ENCODE results near the gene CORO6.
"Not testable (repeated sequence)": the region's sequence is repeated elsewhere in the genome, so short reads cannot be mapped to it uniquely, and the experiment has no call there.

The CORO6 gene

GRCh38 chr17:29652976-29653375, 30.3 kb upstream of the CORO6 start:
- Histone ChIP-seq H3K9ac (ENCODE audit: low read depth, low read length) (no peak overlapping the region), H3K4me3 (ENCODE audit: low read depth, low read length) (no peak overlapping the region), H3K4me1 (ENCODE audit: control insufficient read depth, insufficient read depth, low read length) (no peaks in the 10 kb centered on the region), H3K27me3 (ENCODE audit: control insufficient read depth, insufficient read depth, low read length) (no peaks in the 10 kb centered on the region), H3K9me3 (ENCODE audit: control insufficient read depth, insufficient read depth, low read length) (no peaks in the 10 kb centered on the region), H3K36me3 (ENCODE audit: control insufficient read depth, insufficient read depth, low read length) (no peaks in the 10 kb centered on the region)

- H3K4me1 ChIP-seq (ENCODE audit: control insufficient read depth, insufficient read depth, low read length); H3K4me3 ChIP-seq (ENCODE audit: low read depth, low read length); H3K36me3 ChIP-seq (ENCODE audit: control insufficient read depth, insufficient read depth, low read length); H3K9ac ChIP-seq (ENCODE audit: low read depth, low read length); H3K27me3 ChIP-seq (ENCODE audit: control insufficient read depth, insufficient read depth, low read length); H3K9me3 ChIP-seq (ENCODE audit: control insufficient read depth, insufficient read depth, low read length): not testable (repeated sequence)
Measured at GRCh38 chr17:29651913-29652312, 29.2 kb upstream of the CORO6 start.

- Histone ChIP-seq H3K27me3 (ENCODE audit: control insufficient read depth, insufficient read depth, low read length) (no peaks in the 10 kb centered on the region), H3K9me3 (ENCODE audit: control insufficient read depth, insufficient read depth, low read length) (no peaks in the 10 kb centered on the region), H3K4me1 (ENCODE audit: control insufficient read depth, insufficient read depth, low read length) (no peaks in the 10 kb centered on the region), H3K9ac (ENCODE audit: low read depth, low read length) (no peak overlapping the region), H3K4me3 (ENCODE audit: low read depth, low read length) (no peak overlapping the region), H3K36me3 (ENCODE audit: control insufficient read depth, insufficient read depth, low read length) (no peaks in the 10 kb centered on the region)
Measured at GRCh38 chr17:29650396-29650795, 27.7 kb upstream of the CORO6 start.

- Histone ChIP-seq H3K9ac (ENCODE audit: low read depth, low read length) (no peak overlapping the region), H3K9me3 (ENCODE audit: control insufficient read depth, insufficient read depth, low read length) (no peaks in the 10 kb centered on the region), H3K4me3 (ENCODE audit: low read depth, low read length) (no peak overlapping the region), H3K36me3 (ENCODE audit: control insufficient read depth, insufficient read depth, low read length) (no peaks in the 10 kb centered on the region), H3K27me3 (ENCODE audit: control insufficient read depth, insufficient read depth, low read length) (no peaks in the 10 kb centered on the region), H3K4me1 (ENCODE audit: control insufficient read depth, insufficient read depth, low read length) (no peaks in the 10 kb centered on the region)
Measured at GRCh38 chr17:29649359-29649758, 26.6 kb upstream of the CORO6 start.

GRCh38 chr17:29648005-29648404, 25.3 kb upstream of the CORO6 start:
- no peak overlapping the region for H3K4me3 ChIP-seq (ENCODE audit: low read depth, low read length)
- H3K9me3 ChIP-seq (ENCODE audit: control insufficient read depth, insufficient read depth, low read length) = no peaks in the 10 kb centered on the region
- H3K27me3 ChIP-seq (ENCODE audit: control insufficient read depth, insufficient read depth, low read length) = no peaks in the 10 kb centered on the region
- no peak overlapping the region for H3K9ac ChIP-seq (ENCODE audit: low read depth, low read length)
- H3K36me3 ChIP-seq (ENCODE audit: control insufficient read depth, insufficient read depth, low read length) = no peaks in the 10 kb centered on the region
- no peaks in the 10 kb centered on the region for H3K4me1 ChIP-seq (ENCODE audit: control insufficient read depth, insufficient read depth, low read length)

GRCh38 chr17:29645515-29646051, 22.9 kb upstream of the CORO6 start:
- Histone ChIP-seq H3K27me3 (ENCODE audit: control insufficient read depth, insufficient read depth, low read length) (no peaks in the 10 kb centered on the region), H3K4me3 (ENCODE audit: low read depth, low read length) (no peak overlapping the region), H3K4me1 (ENCODE audit: control insufficient read depth, insufficient read depth, low read length) (no peaks in the 10 kb centered on the region), H3K36me3 (ENCODE audit: control insufficient read depth, insufficient read depth, low read length) (no peaks in the 10 kb centered on the region), H3K9me3 (ENCODE audit: control insufficient read depth, insufficient read depth, low read length) (no peaks in the 10 kb centered on the region), H3K9ac (ENCODE audit: low read depth, low read length) (no peak overlapping the region)

GRCh38 chr17:29643817-29644160, 21.1 kb upstream of the CORO6 start:
- Histone ChIP-seq H3K9ac (ENCODE audit: low read depth, low read length) (no peak overlapping the region), H3K9me3 (ENCODE audit: control insufficient read depth, insufficient read depth, low read length) (no peaks in the 10 kb centered on the region), H3K27me3 (ENCODE audit: control insufficient read depth, insufficient read depth, low read length) (no peaks in the 10 kb centered on the region), H3K4me3 (ENCODE audit: low read depth, low read length) (no peak overlapping the region), H3K4me1 (ENCODE audit: control insufficient read depth, insufficient read depth, low read length) (peaks cover 9% of the 10 kb centered on the region), H3K36me3 (ENCODE audit: control insufficient read depth, insufficient read depth, low read length) (no peaks in the 10 kb centered on the region)

- H3K4me3 ChIP-seq (ENCODE audit: low read depth, low read length) = no peak overlapping the region
- no peaks in the 10 kb centered on the region for H3K9me3 ChIP-seq (ENCODE audit: control insufficient read depth, insufficient read depth, low read length)
- no peak overlapping the region for H3K9ac ChIP-seq (ENCODE audit: low read depth, low read length)
- peaks cover 9% of the 10 kb centered on the region for H3K4me1 ChIP-seq (ENCODE audit: control insufficient read depth, insufficient read depth, low read length)
- no peaks in the 10 kb centered on the region for H3K36me3 ChIP-seq (ENCODE audit: control insufficient read depth, insufficient read depth, low read length)
- no peaks in the 10 kb centered on the region for H3K27me3 ChIP-seq (ENCODE audit: control insufficient read depth, insufficient read depth, low read length)
Measured at GRCh38 chr17:29642171-29642611, 19.5 kb upstream of the CORO6 start.

GRCh38 chr17:29640981-29641642, 18.4 kb upstream of the CORO6 start:
- Histone ChIP-seq H3K27me3 (ENCODE audit: control insufficient read depth, insufficient read depth, low read length) (no peaks in the 10 kb centered on the region), H3K9ac (ENCODE audit: low read depth, low read length) (no peak overlapping the region), H3K4me1 (ENCODE audit: control insufficient read depth, insufficient read depth, low read length) (peaks cover 9% of the 10 kb centered on the region), H3K4me3 (ENCODE audit: low read depth, low read length) (no peak overlapping the region), H3K36me3 (ENCODE audit: control insufficient read depth, insufficient read depth, low read length) (no peaks in the 10 kb centered on the region), H3K9me3 (ENCODE audit: control insufficient read depth, insufficient read depth, low read length) (no peaks in the 10 kb centered on the region)

- H3K36me3 ChIP-seq (ENCODE audit: control insufficient read depth, insufficient read depth, low read length) = no peaks in the 10 kb centered on the region
- no peaks in the 10 kb centered on the region for H3K9me3 ChIP-seq (ENCODE audit: control insufficient read depth, insufficient read depth, low read length)
- H3K4me3 ChIP-seq (ENCODE audit: low read depth, low read length) = no peak overlapping the region
- no peaks in the 10 kb centered on the region for H3K27me3 ChIP-seq (ENCODE audit: control insufficient read depth, insufficient read depth, low read length)
- no peak overlapping the region for H3K9ac ChIP-seq (ENCODE audit: low read depth, low read length)
- H3K4me1 ChIP-seq (ENCODE audit: control insufficient read depth, insufficient read depth, low read length) = peaks cover 9% of the 10 kb centered on the region
Measured at GRCh38 chr17:29640413-29640812, 17.7 kb upstream of the CORO6 start.

GRCh38 chr17:29633886-29634285, 11.2 kb upstream of the CORO6 start:
- Histone ChIP-seq H3K4me3 (ENCODE audit: low read depth, low read length) (no peak overlapping the region), H3K4me1 (ENCODE audit: control insufficient read depth, insufficient read depth, low read length) (peaks cover 1% of the 10 kb centered on the region), H3K27me3 (ENCODE audit: control insufficient read depth, insufficient read depth, low read length) (no peaks in the 10 kb centered on the region), H3K9ac (ENCODE audit: low read depth, low read length) (no peak overlapping the region), H3K36me3 (ENCODE audit: control insufficient read depth, insufficient read depth, low read length) (peaks cover 13% of the 10 kb centered on the region), H3K9me3 (ENCODE audit: control insufficient read depth, insufficient read depth, low read length) (no peaks in the 10 kb centered on the region)

- Histone ChIP-seq H3K9me3 (ENCODE audit: control insufficient read depth, insufficient read depth, low read length) (no peaks in the 10 kb centered on the region), H3K9ac (ENCODE audit: low read depth, low read length) (no peak overlapping the region), H3K4me1 (ENCODE audit: control insufficient read depth, insufficient read depth, low read length) (no peaks in the 10 kb centered on the region), H3K36me3 (ENCODE audit: control insufficient read depth, insufficient read depth, low read length) (peaks cover 13% of the 10 kb centered on the region), H3K27me3 (ENCODE audit: control insufficient read depth, insufficient read depth, low read length) (no peaks in the 10 kb centered on the region), H3K4me3 (ENCODE audit: low read depth, low read length) (no peak overlapping the region)
Measured at GRCh38 chr17:29630630-29631193, 8.0 kb upstream of the CORO6 start.

All from iPS-15b (cell line).